Lower leg skin (tissue), 4 donors: Measurements from ENCODE around the gene ADAMTS14. TPM values are rescaled to one million over a fixed set of nuclear protein-coding genes. Genes with fewer than 3 reads are reported as not detected.

Experiments used
- DNase-seq, 2 donors: peaks; one replicate each; pipeline ENCODE4 v3.0.0-alpha.2; 2019; ENCODE audit warnings: low spot score in 2 of 2
- H3K4me3 ChIP-seq: fragments of 200-600 bp; sonication (generic); 2 replicates; pipeline ENCODE4 v1.5.1; 2017; ENCODE audit warnings: mild to moderate bottlenecking, low read depth; ENCODE audit not compliant: poor library complexity, severe bottlenecking
- CTCF ChIP-seq, 3 donors: fragments of 450-650 bp; IDR thresholded peaks; one replicate each; pipeline ENCODE4 v1.5.1; 2016; ENCODE audit warnings: antibody characterized with exemption in 3 of 3, mild to moderate bottlenecking in 3 of 3, moderate library complexity in 2 of 3
- POLR2A ChIP-seq, 2 donors: fragments of 450-650 bp; IDR thresholded peaks; one replicate each; pipeline ENCODE4 v1.6.1; 2016 to 2017; ENCODE audit warnings: antibody characterized with exemption in 2 of 2, mild to moderate bottlenecking in 1 of 2, moderate library complexity in 1 of 2
- WGBS, 2 donors: methylation state at CpG; one replicate each; pipeline ENCODE4 v1.1.5; 2018; 5-methylcytosine and 5-hydroxymethylcytosine counted together
- intact Hi-C: fragments of 100-400 bp; cut with DNase I; formaldehyde crosslinking; loops from one replicate; pipeline ENCODE4 v1.15.0; 2023; ENCODE audit warnings: low total_unique reads
- total RNA-seq, 4 donors: library from RNA; depleted of rRNA; stranded (reverse); fragments of >200 nt; gene quantifications; one replicate each; pipeline ENCODE4 v1.1.0, GENCODE V29; 2016

Gene ADAMTS14
- total RNA-seq, 4 donors from 2014 or later: 0.22 to 1.0 (median 0.34) TPM; not detected in 1

- intact Hi-C loops: no loop called here
- DNase-seq: no peak
These were observed 136.8 kb downstream of the ADAMTS14 start for GRCh38 chr10:70809011-70809611.

GRCh38 chr10:70809726-70810125 lies 137.4 kb downstream of the ADAMTS14 start:
- intact Hi-C loops: loop anchor here (10.0 kb wide), 1 partner anchor 75 kb away; the partner anchor contains the start of gene PCBD1
- DNase-seq: no peak
- no peak overlapping the region for H3K4me3 ChIP-seq
- TF ChIP-seq POLR2A (IDR thresholded peaks at IDR 0.05) (no peak), CTCF (IDR thresholded peaks at IDR 0.05) (no peak)
- 93 to 95% methylated on average over 2 of the region's 2 CpGs for WGBS, 2 donors

More at GRCh38 chr10:70809011-70809611, 136.8 kb downstream of the ADAMTS14 start:
- TF ChIP-seq POLR2A (IDR thresholded peaks at IDR 0.05): no peak
- TF ChIP-seq CTCF (IDR thresholded peaks at IDR 0.05): no peak
- no peak overlapping the region for H3K4me3 ChIP-seq
- 81 to 84% methylated on average over 6 of the region's 6 CpGs for WGBS, 2 donors

DNA sequence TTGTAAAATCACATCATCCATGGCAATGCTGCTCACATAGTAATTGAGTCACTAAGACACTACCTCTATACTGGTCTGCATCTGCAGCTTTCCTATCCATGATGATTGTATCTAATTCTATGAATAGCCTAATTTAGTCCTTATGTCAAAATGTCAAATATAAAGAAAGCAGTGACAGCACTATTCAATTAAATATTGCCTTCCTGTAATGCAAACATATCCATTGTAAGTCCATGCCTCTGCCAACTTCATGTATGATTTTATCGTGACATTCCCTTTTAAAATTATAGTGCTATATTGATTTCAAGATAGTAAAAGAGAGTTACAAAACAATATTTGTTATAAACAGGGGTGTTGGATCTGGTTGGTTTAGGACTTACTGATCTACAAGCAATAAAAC lies 138.7 kb downstream of the ADAMTS14 start:
- no peak for TF ChIP-seq CTCF (IDR thresholded peaks at IDR 0.05)
- TF ChIP-seq POLR2A (IDR thresholded peaks at IDR 0.05): no peak

GRCh38 chr10:70811881-70812280 lies 139.6 kb downstream of the ADAMTS14 start:
- intact Hi-C loops: loop anchor here (10.0 kb wide), 1 partner anchor 73 kb away; the partner anchor contains the start of gene PCBD1
- no peak for DNase-seq
- no peak for TF ChIP-seq CTCF (IDR thresholded peaks at IDR 0.05)
- WGBS, 2 donors: 73 to 78% methylated on average over 3 of the region's 3 CpGs
- no peak overlapping the region for H3K4me3 ChIP-seq

More for the DNA sequence above, 138.7 kb downstream of the ADAMTS14 start:
- no peak for DNase-seq
- no peak overlapping the region for H3K4me3 ChIP-seq
- WGBS, 2 donors: 0 to 38% methylated on average over 1 of the region's 1 CpG
- intact Hi-C loops: loop anchor here (10.0 kb wide), 1 partner anchor 74 kb away; the partner anchor contains the start of gene PCBD1

Other genes with a start within 250 kb of the ADAMTS14 start
- gene NODAL, start 230.8 kb upstream of the ADAMTS14 start, total RNA-seq: not detected
- 1 to 10 TPM; 6.0 to 9.7 (median 6.4) TPM for gene PALD1, start 193.7 kb upstream of the ADAMTS14 start, total RNA-seq
- gene PRF1, start 69.8 kb upstream of the ADAMTS14 start, total RNA-seq: 1 to 10 TPM in 2 of 4 donors, under 1 TPM in 2; 0.36 to 1.4 (median 1.1) TPM
- gene TBATA, start 112.9 kb downstream of the ADAMTS14 start, total RNA-seq: not detected
- gene SGPL1, start 143.4 kb downstream of the ADAMTS14 start, total RNA-seq: 100 to 1,000 TPM in 1 of 4 donors, 10 to 100 TPM in 3; 58.0 to 120 (median 74.0) TPM
- gene PCBD1, start 216.1 kb downstream of the ADAMTS14 start, total RNA-seq: 10 to 100 TPM; 15.9 to 37.3 (median 21.3) TPM